HG03045 (cell line): ENCODE results near the gene ZNF829.

ENCODE experiments used
- ATAC-seq: cut with Tn5 transposase; IDR thresholded peaks from one replicate; pipeline ENCODE4 v1.9.1; 2021; ENCODE audit warnings: mild to moderate bottlenecking, moderate library complexity; ENCODE audit not compliant: unreplicated experiment

ZNF829 gene

DNA sequence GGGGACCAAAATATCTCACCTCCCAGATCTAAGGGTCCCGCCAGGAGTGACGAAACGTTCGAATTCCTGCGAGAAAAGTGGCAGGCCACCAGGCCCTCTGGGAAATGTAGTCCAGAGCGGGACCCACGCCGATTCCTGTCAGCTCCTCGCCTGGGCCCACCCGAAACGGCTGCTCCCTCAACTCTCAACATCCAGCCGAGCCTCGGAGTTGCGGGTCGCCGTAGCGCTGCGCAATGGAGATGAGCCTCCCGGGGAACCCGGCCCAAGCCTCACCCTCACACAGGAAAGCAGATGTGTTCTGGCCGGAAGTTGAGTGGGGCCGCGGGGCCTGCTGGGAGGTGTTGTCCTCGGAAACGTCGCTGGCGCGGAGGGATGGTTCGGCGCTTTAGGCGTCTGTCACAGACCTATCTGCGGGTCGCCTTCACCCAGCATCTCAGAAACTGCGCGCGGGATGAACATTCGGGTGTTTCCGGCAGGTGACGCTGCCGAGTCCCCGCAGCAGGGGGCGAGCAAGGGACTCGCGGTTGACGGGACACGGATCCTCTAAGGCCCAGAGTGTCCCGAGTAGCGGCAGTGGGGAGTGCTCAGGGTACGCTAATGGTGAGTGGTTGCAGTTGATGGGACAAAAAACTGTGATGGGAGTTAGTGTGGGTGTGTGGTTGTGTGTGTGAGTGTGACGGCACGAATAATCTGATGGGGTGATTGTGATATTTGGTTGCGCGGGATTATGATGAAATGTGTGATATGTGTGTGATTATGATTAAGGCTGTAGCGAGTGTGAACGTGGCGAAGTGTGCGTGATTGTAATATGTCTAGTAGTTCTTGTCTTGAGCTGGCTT lies at the start of gene ZNF829, which contains the start of gene ZNF568:
TSS of gene ZNF829 (minus strand) at position 300 of the 839 bp plus-strand sequence. CDS start 1,124 bp downstream, outside the sequence.
TSS of gene ZNF568 (plus strand) at position 341 of the 839 bp plus-strand sequence. CDS start 6,439 bp downstream, outside the sequence.
- peak; percentile 88 for ATAC-seq

DNA sequence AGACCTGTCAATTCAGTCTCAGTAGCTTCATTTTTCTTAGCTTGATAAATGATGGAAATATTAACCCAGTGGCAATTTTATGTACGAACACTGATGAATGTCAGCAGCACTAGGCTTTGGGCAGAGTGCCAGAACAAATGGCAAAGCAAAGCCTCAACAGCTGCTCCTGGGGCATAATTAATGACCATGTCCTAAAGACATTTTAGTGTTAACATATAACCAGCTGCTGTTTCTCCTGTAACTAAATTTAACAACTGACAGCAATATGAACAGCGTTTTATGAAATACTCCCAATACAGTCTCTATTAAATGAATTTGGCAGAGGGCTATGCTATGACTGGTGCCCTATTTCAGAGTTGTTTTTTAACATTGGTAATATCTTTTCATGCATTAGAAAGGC lies 47.2 kb upstream of the ZNF829 start:
- ATAC-seq: no peak

DNA sequence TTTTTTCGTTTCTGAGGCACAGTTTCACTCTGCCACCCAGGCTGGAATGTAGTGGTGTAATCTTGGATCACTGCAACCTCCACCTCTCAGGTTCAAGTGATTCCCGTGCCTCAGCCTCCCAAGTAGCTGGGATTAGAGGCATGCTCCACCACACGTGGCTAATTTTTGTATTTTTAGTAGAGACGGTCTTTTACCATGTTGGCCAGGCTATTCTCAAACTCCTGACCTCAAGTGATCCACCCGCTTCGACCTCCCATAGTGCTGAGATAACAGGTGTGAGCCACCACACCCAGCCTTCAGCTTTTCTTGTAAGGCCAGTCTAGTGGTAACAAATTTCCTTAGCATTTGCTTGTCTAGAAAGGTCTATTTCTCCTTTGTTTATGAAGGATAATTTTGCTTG lies 46.3 kb upstream of the ZNF829 start:
- no peak for ATAC-seq

DNA sequence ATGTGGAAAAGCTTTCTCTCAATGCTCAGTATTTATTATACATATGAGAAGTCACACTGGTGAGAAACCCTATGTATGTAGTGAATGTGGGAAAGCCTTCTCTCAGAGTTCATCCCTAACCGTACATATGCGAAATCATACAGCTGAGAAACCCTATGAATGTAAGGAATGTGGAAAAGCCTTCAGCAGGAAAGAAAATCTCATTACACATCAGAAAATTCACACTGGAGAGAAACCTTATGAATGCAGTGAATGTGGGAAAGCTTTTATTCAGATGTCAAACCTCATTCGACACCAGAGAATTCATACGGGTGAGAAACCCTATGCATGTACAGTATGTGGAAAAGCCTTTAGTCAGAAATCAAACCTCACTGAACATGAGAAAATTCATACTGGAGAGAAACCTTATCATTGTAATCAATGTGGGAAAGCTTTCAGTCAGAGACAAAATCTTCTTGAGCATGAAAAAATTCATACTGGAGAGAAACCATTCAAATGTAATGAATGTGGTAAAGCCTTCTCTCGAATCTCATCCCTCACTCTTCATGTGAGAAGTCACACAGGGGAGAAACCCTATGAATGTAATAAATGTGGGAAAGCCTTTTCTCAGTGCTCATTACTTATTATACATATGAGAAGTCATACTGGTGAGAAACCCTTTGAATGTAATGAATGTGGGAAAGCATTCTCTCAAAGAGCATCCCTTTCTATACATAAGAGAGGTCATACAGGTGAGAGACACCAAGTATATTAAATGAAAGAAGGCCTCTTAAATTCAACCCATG lies 34.4 kb upstream of the ZNF829 start:
- no peak for ATAC-seq

DNA sequence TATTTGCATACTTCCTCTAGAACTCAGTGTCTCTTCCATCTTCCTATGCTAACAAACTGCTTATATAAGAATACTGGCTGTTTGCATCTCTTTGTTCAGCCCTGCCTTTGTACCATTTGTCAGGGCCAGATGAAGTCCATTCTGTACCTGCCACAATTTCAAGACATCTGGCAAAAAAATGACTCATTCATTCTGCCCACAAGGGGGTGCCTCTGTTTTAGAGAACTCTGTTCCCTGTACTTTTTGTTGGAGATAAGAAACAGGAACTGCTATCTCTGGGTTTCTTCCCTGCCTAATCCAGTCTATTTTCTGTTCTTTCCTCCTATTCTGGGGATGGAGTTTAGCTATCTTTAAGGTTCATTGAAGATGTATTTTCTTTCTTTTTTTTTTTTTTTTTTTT lies 23.1 kb upstream of the ZNF829 start:
- ATAC-seq: no peak

DNA sequence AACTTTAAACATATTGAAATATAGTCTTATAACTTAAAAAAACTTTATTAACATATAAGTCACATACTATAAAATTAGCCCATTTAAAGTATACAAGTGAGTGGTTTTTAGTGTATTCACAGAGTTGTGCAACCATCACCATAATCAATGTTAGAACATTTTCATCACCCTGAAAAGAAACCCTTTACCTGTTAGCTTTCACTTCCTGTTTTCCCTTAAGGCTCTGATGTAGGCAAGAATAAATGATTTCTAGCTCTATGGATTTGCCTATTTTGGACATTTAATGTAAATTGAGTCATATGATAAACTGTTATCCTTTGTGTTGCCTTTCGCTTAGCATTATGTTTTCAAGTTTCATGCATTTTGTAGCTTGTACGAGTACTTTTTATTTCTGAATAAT lies 15.6 kb upstream of the ZNF829 start:
- no peak for ATAC-seq

DNA sequence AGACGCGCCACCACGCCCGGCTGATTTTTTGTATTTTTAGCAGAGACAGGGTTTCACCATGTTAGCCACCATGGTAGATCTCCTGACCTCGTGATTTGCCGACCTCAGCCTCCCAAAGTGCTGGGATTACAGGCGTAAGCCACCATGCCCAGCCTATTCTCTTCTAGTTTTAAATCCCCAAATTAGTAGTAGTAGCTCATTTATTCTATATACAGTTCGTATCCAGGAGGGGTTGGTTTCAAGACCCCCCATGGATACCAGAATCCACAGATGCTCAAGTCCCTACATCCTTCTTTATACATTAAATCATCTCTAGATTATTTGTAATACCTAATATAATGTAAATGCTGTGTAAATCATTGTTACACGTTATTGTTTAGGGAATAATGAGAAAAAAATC lies 2.0 kb upstream of the ZNF829 start:
- ATAC-seq: no peak

DNA sequence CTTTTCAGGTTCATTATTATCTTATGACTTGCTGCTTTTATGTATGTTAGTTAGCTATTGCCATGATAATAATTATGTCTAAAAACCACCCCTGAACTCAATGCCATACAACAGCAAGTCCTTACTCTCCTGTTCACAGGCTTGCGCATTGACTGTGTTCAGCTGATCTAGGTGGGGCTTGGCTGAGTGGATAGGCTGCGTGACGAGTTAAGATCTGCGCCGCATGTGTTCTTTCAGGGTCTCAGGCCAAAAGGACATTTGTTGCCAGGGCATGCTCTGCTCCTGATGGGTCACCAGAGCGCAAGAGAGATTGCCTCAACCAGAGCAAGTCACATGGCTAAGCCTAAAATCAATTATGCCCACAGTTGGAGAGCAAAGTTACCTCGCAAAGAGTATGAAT lies 900 bp upstream of the ZNF829 start:
- no peak for ATAC-seq

DNA sequence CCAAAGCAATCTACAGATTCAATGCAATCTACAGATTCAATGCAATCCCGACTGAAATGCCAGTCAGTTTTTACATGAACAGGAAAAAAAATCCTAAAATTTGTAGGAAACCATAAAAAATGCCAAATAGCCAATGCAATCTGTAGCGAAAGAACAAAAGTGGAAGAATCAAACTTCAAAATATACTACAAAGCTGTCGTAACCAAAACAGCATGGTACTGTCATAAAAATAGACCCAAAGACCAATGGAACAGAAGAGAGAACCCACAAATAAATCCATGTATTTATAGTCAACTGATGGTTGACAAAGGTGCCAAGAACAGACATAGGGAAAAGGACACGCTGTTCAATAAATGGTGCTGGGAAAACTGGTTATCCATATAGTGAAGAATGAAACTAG lies 17.7 kb downstream of the ZNF829 start:
- no peak for ATAC-seq

DNA sequence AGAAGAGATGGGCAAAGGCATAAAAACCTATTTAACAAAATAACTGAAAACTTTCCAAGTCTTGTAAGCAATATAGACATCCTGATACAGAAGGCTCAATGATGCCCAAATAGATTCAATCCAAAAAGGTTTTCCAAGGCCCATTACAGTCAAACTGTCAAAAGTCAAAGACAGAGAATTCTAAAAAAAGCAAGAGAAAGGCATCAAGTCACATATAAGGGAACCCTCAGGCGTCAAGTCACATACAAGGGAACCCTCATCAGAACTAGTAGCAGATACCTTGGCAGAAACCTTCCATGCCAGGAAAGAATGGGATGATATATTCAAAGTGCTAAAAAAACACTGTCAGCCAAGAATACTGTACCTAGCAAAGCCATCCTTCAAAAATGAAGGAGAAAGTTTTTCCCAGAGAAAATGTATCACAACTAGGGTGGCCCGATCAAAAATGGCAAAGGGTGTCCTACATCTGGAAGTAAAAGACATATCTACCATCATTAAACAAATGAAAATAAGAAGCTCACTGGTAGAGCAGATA lies 21.2 kb downstream of the ZNF829 start:
- ATAC-seq: no peak

DNA sequence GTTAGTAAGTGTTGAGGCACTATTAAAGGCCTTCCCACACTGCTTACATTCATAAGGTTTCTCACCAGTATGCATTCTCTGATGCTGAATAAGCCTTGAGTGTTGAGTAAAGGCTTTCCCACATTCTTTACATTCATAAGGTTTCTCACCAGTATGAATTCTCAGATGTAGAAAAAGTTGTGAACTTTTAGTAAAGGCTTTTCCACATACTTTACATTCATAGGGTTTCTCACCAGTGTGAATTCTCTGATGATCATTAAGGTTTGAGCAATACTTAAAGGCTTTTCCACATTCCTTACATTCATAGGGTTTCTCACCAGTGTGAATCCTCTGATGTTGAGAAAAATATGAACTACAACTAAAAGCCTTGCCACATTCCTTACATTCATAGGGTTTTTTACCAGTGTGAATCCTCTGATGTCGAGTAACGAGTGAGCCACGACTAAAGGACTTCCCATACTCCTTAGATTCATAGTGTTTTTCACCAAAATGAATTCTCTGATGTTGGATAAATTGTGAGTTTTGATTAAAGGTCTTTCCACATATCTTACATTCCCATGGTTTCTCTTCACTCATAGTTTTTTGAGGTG lies 24.2 kb downstream of the ZNF829 start:
- ATAC-seq: no peak

DNA sequence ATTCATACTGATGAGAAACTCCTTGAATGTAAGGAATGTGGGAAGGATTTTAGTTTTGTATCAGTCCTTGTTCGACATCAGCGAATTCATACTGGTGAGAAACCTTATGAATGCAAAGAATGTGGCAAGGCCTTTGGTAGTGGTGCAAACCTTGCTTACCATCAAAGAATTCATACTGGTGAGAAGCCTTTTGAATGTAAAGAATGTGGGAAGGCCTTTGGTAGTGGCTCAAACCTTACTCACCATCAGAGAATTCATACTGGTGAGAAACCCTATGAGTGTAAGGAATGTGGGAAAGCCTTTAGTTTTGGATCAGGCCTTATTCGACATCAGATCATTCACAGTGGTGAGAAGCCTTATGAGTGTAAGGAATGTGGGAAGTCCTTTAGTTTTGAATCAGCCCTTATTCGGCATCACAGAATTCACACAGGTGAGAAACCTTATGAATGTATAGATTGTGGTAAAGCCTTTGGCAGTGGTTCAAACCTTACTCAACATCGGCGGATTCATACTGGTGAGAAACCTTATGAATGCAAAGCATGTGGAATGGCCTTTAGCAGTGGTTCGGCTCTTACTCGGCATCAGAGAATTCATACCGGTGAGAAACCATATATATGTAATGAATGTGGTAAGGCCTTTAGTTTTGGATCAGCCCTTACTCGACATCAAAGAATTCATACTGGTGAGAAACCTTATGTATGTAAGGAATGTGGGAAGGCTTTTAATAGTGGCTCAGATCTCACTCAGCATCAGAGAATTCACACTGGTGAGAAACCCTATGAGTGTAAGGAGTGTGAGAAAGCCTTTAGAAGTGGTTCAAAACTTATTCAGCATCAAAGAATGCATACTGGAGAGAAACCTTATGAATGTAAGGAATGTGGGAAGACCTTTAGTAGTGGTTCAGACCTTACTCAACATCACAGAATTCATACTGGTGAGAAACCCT lies 38.8 kb downstream of the ZNF829 start:
- ATAC-seq: no peak

DNA sequence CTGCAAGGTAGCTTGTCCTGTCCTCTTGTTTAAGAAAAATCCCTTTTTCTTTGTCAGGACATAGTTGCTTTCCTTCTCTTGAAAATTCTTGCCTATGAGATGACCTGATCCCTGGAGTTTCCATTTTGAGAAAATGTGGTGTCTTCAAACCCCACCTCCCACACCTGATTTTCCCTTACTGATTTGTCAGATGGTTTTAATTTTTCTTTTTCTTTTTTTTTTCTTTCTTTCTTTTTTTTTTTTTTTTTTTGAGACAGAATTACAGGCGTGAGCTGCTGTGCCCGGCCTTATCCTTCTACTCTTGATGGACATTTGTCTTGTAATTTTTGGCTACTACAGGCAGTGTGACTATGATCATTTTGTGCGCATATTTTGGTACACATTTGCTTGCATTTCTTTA lies 64.2 kb downstream of the ZNF829 start:
- no peak for ATAC-seq

DNA sequence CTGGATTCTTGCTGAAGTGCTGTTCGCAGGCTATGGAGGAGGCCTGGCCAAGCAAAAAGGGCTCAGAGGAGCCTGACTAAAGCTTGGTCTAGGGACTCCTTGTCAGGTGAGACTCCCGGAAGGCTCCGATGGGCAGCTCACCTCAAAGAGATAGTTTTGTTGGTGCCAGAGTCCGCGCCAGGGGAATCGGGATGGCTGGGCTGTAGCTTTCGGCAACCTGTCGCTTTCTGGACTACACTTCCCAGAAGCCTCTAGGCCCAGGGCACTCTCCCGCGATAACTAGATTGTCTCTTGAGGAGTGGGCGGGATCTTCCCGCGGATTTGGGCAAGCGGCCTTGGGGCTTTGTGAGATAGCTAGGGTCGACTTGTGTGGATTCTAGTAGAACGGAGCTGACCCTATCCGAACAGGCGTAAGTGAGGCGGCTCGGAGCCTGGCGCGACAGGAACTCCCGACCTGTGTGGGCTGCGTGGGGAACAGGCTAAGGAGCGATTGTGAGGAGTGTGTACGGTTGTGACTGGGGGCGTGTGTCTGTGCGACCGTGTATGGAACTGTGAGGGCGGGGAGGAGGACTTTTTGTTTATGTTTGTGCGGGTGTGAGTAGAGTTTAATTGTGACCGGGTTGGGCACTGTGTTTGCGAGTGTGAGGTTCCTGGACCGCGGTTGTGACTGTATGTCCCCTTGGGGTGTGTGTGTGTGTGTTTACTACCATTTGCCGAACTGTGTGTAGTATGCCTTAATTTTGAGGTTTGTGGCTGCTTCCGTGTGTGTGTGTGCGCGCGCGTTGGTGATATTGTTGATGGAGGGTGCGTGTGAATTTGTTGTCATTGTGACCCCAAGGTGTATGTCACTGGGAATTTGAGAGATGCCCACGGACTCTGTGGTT lies 65.3 kb downstream of the ZNF829 start, which contains the start of gene ZNF345:
TSS of gene ZNF345 (plus strand) at position 318 of the 884 bp plus-strand sequence. CDS start 25,955 bp downstream, outside the sequence.
- ATAC-seq: peak; percentile 80

DNA sequence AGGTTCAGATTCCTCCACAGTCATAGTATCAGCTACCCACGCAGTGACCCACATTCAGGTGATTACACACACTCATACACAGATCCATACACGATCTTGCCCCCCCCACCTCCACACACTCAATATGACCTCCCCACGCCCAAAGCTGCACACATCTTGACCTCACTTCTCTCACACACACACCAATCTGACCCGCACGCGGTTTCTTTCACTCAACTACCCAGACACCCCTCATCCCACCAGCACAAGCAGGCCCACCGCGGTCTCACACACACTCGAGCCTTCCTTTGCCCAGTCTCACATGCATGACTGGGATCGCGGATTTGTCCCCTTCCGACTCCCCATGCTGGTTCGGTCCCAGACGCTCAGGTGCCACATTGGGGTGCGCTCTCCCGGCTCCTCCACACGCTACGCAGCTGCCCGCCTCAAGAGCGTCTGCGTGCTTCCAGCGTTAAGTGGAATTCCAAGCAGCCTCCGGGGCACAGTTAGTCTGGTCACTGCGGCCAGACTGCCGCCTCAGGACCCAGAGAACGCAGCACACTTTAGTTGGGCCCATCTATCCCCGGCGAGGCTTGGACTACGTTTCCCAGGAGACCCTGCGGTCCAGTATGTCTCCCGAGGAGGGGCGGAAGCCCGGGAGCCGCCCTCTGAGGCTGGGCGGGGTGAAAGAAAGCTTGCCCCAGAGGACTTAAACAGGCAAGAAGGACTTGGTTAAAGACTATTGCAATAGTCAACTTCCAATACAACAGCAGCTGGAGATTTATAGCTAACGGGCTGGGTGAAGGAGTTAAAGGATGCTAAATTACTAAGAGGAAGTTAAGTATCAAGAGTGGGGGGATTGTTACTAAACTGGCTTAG lies 66.2 kb downstream of the ZNF829 start:
- peak; percentile 85 for ATAC-seq

DNA sequence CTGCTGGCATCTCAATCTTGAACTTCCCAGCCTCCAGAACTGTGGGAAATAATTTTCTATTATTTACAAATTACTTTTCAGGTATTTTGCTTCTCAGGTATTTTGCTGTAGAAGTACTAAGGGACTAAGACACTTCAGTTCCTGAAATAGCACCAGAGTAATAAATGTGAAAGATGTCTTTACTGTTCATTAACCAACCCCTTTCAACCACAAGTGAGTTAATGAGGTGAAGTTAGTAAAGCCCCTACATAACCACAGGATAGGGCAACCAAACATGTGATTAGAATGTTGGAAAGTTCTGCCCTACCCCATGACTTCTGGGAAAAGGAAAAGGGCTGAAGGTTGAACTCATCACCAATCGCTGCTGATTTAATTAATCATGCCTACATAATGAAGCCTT lies 68.1 kb downstream of the ZNF829 start:
- ATAC-seq: no peak

DNA sequence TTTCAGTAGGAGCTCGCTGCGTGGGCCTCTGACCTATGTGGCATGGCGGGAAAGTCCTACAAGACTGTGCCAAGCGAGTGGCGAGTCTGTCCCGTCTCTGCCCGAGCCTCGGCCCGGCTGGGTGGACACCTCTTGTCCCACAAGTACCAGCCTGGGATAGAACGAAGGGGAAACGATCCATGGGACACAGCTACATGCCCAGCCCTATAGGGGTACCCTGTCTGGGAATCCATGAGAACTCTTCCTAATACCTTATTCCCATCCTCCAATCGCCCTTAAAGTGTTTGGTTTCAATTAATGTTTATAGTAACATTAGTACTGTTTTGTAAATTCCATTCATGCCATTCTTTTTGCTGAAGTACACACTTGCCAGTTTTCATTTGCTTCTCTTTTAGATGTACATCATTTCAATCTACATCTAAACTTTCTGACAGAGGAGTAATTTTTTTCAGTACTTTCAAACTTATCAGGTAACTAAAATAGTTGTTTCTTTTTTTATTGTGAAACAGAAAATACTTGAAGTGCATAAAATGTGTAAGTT lies 77.2 kb downstream of the ZNF829 start:
- ATAC-seq: peak; percentile 17
